Choroid plexus epithelial cell (primary cell): ENCODE results near the gene PCDHB6.
"Not testable (repeated sequence)": the region's sequence is repeated elsewhere in the genome, so short reads cannot be mapped to it uniquely, and the experiment has no call there.

ENCODE experiments used
- DNase-seq: peaks from one replicate; pipeline ENCODE4 v3.0.0-alpha.2; 2010; ENCODE audit warnings: low read depth
- H3K4me3 ChIP-seq: 2 replicates; pipeline ENCODE4 v1.5.1; 2011; ENCODE audit warnings: low read depth, mild to moderate bottlenecking, control low read depth, low read length, moderate library complexity
- CTCF ChIP-seq: conservative IDR thresholded peaks from 2 replicates; pipeline ENCODE4 v1.5.1; 2011; ENCODE audit warnings: low read depth, mild to moderate bottlenecking, control low read depth, inconsistent platforms, low read length, moderate library complexity

The PCDHB6 gene

GRCh38 chr5:141199359-141200235 lies 49.7 kb downstream of the PCDHB6 start, which contains the start of gene PCDHB11:
PCDHB11 (plus strand) TSS chr5:141199627; CDS start chr5:141199775, 148 bp downstream.
- TF ChIP-seq CTCF, result no peak
- no peak for DNase-seq
- no peak within 1 kb of the TSS for H3K4me3 ChIP-seq

DNA sequence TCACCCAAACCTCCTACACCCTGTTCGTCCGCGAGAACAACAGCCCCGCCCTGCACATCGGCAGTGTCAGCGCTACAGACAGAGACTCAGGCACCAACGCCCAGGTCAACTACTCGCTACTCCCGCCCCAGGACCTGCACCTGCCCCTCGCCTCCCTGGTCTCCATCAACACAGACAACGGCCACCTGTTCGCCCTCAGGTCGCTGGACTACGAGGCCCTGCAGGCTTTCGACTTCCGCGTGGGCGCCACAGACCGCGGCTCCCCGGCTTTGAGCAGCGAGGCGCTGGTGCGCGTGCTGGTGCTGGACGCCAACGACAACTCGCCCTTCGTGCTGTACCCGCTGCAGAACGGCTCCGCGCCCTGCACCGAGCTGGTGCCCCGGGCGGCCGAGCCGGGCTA lies 51.3 kb downstream of the PCDHB6 start:
- not testable (repeated sequence) for DNase-seq, H3K4me3 ChIP-seq

DNA sequence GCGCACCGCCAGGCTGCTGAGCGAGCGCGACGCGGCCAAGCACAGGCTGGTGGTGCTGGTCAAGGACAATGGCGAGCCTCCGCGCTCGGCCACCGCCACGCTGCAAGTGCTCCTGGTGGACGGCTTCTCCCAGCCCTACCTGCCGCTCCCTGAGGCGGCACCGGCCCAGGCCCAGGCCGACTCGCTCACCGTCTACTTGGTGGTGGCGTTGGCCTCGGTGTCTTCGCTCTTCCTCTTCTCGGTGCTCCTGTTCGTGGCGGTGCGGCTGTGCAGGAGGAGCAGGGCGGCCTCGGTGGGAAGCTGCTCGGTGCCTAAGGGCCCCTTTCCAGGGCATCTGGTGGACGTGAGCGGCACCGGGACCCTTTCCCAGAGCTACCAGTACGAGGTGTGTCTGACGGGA lies 51.8 kb downstream of the PCDHB6 start:
- H3K4me3 ChIP-seq, DNase-seq: not testable (repeated sequence)
